NCI-H2196 (cell line): ENCODE measurements around the gene RDH8.
"Not testable (repeated sequence)": the region's sequence is repeated elsewhere in the genome, so short reads cannot be mapped to it uniquely, and the experiment has no call there.

ENCODE experiments used
- DNase-seq: peaks from one replicate; lab custom pipeline; 2025; ENCODE audit not compliant: unreplicated experiment; lab: John Stamatoyannopoulos, UW

RDH8 gene

GRCh38 chr19:10005632-10006334 is 7.5 kb upstream of the RDH8 start:
- no peak for DNase-seq

- no peak for DNase-seq
Observed at GRCh38 chr19:10006335-10006708, 7.0 kb upstream of the RDH8 start.

- no peak for DNase-seq
Observed at GRCh38 chr19:10006752-10007323, 6.4 kb upstream of the RDH8 start.

GRCh38 chr19:10007371-10008183 is 5.7 kb upstream of the RDH8 start:
- DNase-seq: no peak

GRCh38 chr19:10008184-10008765 is 5.0 kb upstream of the RDH8 start:
- no peak for DNase-seq

GRCh38 chr19:10009714-10010224 is 3.5 kb upstream of the RDH8 start:
- no peak for DNase-seq

GRCh38 chr19:10010247-10010691 is 3.0 kb upstream of the RDH8 start, which contains the start of gene COL5A3:
Gene COL5A3, minus strand, starts transcription at chr19:10010504. Its CDS starts 119 bp downstream, at chr19:10010385.
- no peak for DNase-seq

- DNase-seq: no peak
Observed at GRCh38 chr19:10010939-10011338, 2.3 kb upstream of the RDH8 start.

GRCh38 chr19:10011974-10012373 is 1.3 kb upstream of the RDH8 start:
- no peak for DNase-seq

- no peak for DNase-seq
Observed at GRCh38 chr19:10013834-10014618, 743 bp downstream of the RDH8 start.

- DNase-seq: no peak
Observed at GRCh38 chr19:10018263-10018662, 5.0 kb downstream of the RDH8 start.

- no peak for DNase-seq
Observed at GRCh38 chr19:10018786-10019185, 5.5 kb downstream of the RDH8 start.

GRCh38 chr19:10019246-10019645 is 6.0 kb downstream of the RDH8 start:
- DNase-seq: no peak

- DNase-seq: no peak
Observed at GRCh38 chr19:10020851-10021250, 7.6 kb downstream of the RDH8 start.

GRCh38 chr19:10021446-10021845 is 8.2 kb downstream of the RDH8 start:
- no peak for DNase-seq

- no peak for DNase-seq
Observed at GRCh38 chr19:10021863-10022262, 8.6 kb downstream of the RDH8 start.

GRCh38 chr19:10023096-10023495 is 9.8 kb downstream of the RDH8 start:
- not testable (repeated sequence) for DNase-seq

GRCh38 chr19:10026744-10027143 is 13.5 kb downstream of the RDH8 start:
- DNase-seq: no peak

GRCh38 chr19:10027158-10027997 is 14.1 kb downstream of the RDH8 start:
- DNase-seq: peak; percentile 95

- DNase-seq: no peak
Observed at GRCh38 chr19:10033614-10034013, 20.3 kb downstream of the RDH8 start.
